Body of pancreas (tissue), 4 donors: ENCODE measurements around the gene PDZD2.

ENCODE experiments used
- POLR2A ChIP-seq, 3 donors: fragments of 450-650 bp; IDR thresholded peaks; one replicate each; pipeline ENCODE4 v1.6.1; 2016; ENCODE audit warnings: antibody characterized with exemption in 3 of 3, mild to moderate bottlenecking in 2 of 3
- TF ChIP-seq, protein P1 (sequence below), 7 experiments: fragments of 450-650 bp in 4 of 7; fragments of 200-600 bp in 3 of 7; sonication (generic) in 3 of 7; IDR thresholded peaks; one replicate each; pipeline ENCODE4 v1.5.1; 2016 to 2019; ENCODE audit warnings: antibody characterized with exemption in 7 of 7

DNA sequence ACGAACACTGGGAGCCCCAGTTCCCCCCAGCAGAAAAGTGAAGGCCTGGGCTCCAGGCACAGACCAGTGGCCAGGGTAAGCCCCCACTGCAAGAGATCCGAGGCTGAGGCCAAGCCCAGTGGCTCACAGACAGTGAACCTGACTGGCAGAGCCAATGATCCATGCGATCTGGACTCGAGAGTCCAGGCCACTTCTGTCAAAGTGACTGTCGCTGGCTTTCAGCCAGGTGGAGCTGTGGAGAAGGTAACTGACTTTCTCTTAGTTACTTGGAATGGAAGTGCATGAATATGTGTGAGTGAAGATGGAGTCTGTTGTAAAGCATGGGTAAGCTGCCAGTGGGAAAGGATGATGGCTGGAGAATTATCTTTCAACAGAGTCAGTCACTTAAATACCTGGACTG lies 435.5 kb downstream of the PDZD2 start:
- no peak for TF ChIP-seq POLR2A (IDR thresholded peaks at IDR 0.05)
- TF ChIP-seq, protein P1, sequence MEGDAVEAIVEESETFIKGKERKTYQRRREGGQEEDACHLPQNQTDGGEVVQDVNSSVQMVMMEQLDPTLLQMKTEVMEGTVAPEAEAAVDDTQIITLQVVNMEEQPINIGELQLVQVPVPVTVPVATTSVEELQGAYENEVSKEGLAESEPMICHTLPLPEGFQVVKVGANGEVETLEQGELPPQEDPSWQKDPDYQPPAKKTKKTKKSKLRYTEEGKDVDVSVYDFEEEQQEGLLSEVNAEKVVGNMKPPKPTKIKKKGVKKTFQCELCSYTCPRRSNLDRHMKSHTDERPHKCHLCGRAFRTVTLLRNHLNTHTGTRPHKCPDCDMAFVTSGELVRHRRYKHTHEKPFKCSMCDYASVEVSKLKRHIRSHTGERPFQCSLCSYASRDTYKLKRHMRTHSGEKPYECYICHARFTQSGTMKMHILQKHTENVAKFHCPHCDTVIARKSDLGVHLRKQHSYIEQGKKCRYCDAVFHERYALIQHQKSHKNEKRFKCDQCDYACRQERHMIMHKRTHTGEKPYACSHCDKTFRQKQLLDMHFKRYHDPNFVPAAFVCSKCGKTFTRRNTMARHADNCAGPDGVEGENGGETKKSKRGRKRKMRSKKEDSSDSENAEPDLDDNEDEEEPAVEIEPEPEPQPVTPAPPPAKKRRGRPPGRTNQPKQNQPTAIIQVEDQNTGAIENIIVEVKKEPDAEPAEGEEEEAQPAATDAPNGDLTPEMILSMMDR (IDR thresholded peaks at IDR 0.05), result no peak
